ENCODE results near the gene RNLS. TPM values are rescaled to one million over a fixed set of nuclear protein-coding genes. Genes with fewer than 3 reads are reported as not detected.

Gene RNLS
- total and polyA plus RNA-seq, 2 of the 8 experiments (the other 6 are each of a cell fraction or from before 2014, with no cell fraction given), result 7.5 to 12.7 TPM

DNA sequence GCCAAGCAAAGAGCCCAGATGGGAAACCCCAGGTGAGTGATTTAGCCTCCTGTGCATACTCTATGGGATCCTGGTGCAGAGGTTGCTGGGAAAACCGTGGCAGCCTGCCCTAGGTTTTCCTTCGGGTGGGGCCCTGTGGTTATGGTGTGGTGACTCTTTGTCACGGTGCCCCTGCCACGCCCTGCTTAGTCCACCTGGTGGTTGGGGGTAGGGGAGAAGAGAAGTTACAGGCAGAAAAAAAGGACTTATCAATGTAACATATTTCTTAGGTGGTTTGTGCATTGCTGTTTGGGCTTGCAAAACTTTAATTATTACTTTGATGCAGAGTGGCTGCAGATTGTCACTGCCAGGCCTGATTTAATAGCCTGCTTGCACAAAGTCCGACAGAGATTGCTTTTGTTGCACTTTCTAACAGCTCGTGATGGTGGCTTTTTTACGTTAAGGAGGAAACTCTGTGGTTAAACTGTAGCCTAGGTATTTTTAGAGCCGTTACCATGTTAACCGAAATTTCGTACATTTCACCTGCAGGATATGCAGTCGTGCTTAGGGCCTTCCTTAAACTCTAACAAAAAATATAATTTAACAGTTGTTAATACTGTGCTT lies 197.4 kb downstream of the RNLS start:
- DNase-seq (ENCODE audit: low read depth in 1 of 2, low spot score in 2 of 2) (no peak), FAIRE-seq (no peak)
- no peak overlapping the region for H3K56ac ChIP-seq (replicated peaks; ENCODE audit: insufficient read length, low read depth, low read length)
- no peak overlapping the region for H3K4me3 ChIP-seq (ENCODE audit: extremely low read depth in 1 of 4, insufficient read depth in 2 of 4, low read depth in 3 of 4, low read length in 4 of 4)
- no peak overlapping the region for H3K9ac ChIP-seq (replicated peaks in 1 of 4; ENCODE audit: extremely low read depth in 1 of 4, low read depth in 3 of 4, low read length in 3 of 4)
- whole genome bisulfite sequencing, 2 experiments (ENCODE audit: extremely low coverage in 1 of 2, insufficient coverage in 1 of 2, insufficient read length in 1 of 2, insufficient replicate concordance in 2 of 2, low coverage in 1 of 2, low lambda C conversion rate in 2 of 2, missing lambda C conversion rate in 1 of 2), result 88% methylated on average over 11 of the region's 11 CpGs; no CpG with 5 or more reads in 1 of the 2 experiments
- TF ChIP-seq SAP30 (IDR thresholded peaks at IDR 0.05; ENCODE audit: insufficient read depth, insufficient replicate concordance, low read length) (no peak), CBX5 (IDR thresholded peaks at IDR 0.05; ENCODE audit: low read depth, low read length) (no peak), CTBP2 (IDR thresholded peaks at IDR 0.05; ENCODE audit: borderline replicate concordance, insufficient read depth, insufficient read length, low read length) (no peak), CBX8 (IDR thresholded peaks at IDR 0.05; ENCODE audit: borderline replicate concordance, low read depth, low read length) (no peak), RAD21 (IDR thresholded peaks at IDR 0.05 in 1 of 2, conservative IDR thresholded peaks at IDR 0.05 in 1 of 2; ENCODE audit: low read depth in 2 of 2, low read length in 2 of 2) (no peak)
- no peak overlapping the region for H2BK12ac ChIP-seq (ENCODE audit: low read depth, low read length)
- no peaks in the 10 kb centered on the region for H3K79me2 ChIP-seq (ENCODE audit: control insufficient read depth in 1 of 2, insufficient read depth in 2 of 2, low read length in 2 of 2)
- H3K79me1 ChIP-seq (ENCODE audit: low read depth, low read length), result no peaks in the 10 kb centered on the region
- no peak overlapping the region for H3K4ac ChIP-seq (replicated peaks; ENCODE audit: insufficient read length, low read depth, low read length)
- H2AK5ac ChIP-seq (ENCODE audit: low read depth, low read length), result no peak overlapping the region
- peaks cover 0 to 2% (median 0%) of the 10 kb centered on the region in 4 experiments; a peak in 1 of 7 replicates for H3K4me1 ChIP-seq (replicated peaks in 1 of 4; ENCODE audit: control insufficient read depth in 3 of 4, insufficient read depth in 4 of 4, low read length in 3 of 4)
- H3K23ac ChIP-seq (ENCODE audit: insufficient read length), result no peak overlapping the region
- ChIA-PET CTCF (ENCODE audit: partially characterized antibody) (interaction anchor here (0.6 to 4.8 kb wide), 3 partner anchors 15 to 622 kb away, joined by 3 to 25 read pairs (median 3); no protein-coding TSS in a partner anchor), POLR2A (ENCODE audit: partially characterized antibody) (no interaction called here)
- no peak overlapping the region for H2AFZ ChIP-seq (ENCODE audit: low read length)
- no peak overlapping the region for H2BK5ac ChIP-seq (ENCODE audit: low read depth, low read length)
- no peaks in the 10 kb centered on the region for H3K23me2 ChIP-seq (ENCODE audit: low read depth, low read length)
- H4K8ac ChIP-seq (ENCODE audit: extremely low read depth, insufficient read depth, low read length), result no peak overlapping the region
- H2BK20ac ChIP-seq (ENCODE audit: low read length), result no peak overlapping the region
- H2BK120ac ChIP-seq (replicated peaks; ENCODE audit: low read depth, low read length), result no peak overlapping the region
- no peaks in the 10 kb centered on the region for H3K9me3 ChIP-seq (ENCODE audit: insufficient read depth in 2 of 2, low read depth in 1 of 2, low read length in 1 of 2)
- H3K4me2 ChIP-seq (ENCODE audit: insufficient read depth in 1 of 2, low read depth in 2 of 2, low read length in 2 of 2), result no peak overlapping the region
- no peaks in the 10 kb centered on the region for H3K27me3 ChIP-seq (replicated peaks in 1 of 4; ENCODE audit: control insufficient read depth in 3 of 4, extremely low read depth in 1 of 4, insufficient read depth in 3 of 4, low read length in 3 of 4)
- no peak overlapping the region for H2BK15ac ChIP-seq (ENCODE audit: low read length)
- no peak overlapping the region for H4K91ac ChIP-seq (replicated peaks; ENCODE audit: insufficient read length, low read length)
- H3K18ac ChIP-seq (ENCODE audit: extremely low read depth, low read length), result no peak overlapping the region
- H4K20me1 ChIP-seq (replicated peaks in 1 of 2; ENCODE audit: control insufficient read depth in 1 of 2, insufficient read depth in 2 of 2, low read length in 2 of 2), result no peaks in the 10 kb centered on the region
- no peak overlapping the region for H4K5ac ChIP-seq (ENCODE audit: insufficient read length, low read depth, low read length)
- no peak overlapping the region for H3K27ac ChIP-seq (ENCODE audit: low read depth, low read length)
- H3K14ac ChIP-seq (ENCODE audit: insufficient read length), result no peak overlapping the region
- no peaks in the 10 kb centered on the region; a peak in 1 of 8 replicates for H3K36me3 ChIP-seq (ENCODE audit: control insufficient read depth in 2 of 4, insufficient read depth in 4 of 4, low read length in 3 of 4)
